ENCODE measurements around the gene GGT5.

Gene GGT5

DNA sequence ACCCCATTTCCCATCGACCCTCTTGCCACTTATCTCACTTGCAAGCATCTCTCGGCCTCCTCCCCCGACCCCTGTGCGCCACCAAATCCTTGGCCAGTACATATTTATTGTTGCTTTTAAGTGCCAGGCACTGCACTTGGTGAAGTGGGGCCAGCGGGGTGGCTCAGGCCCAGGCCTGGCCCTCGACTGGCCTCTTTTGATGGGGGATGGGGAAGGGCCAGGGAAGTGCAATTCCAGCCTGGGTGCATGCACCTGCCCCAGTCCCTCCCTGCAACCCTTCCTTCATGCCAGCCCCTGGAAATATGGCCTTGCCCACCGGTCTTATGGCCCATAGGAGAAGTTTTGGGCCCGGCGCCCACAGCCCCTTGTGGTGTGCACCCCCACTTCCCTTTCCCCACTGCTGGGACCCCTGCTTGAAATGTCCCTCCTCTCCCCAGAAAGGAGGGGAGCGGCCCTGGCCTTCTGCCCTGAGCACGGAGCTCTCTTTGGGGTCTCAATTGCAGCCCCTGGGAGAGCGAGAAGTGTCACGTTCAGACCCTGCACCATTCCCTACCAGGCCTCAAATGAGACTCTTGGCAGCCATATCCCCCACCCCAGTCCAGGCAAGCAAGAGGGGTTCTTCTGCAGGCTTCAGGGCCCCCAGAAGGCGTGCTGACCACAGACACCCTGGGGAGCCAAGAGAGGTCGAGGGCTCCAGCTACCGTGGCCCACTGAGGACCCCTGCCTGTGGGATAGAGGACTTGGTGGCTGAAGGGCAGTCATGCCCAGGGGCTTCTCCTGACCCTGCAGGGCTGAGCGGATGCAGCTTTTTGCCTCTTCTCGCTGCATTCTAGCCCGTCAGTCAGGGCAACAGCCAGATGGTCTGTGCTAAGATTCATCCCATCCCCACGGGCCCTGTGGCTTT is 62.6 kb downstream of the GGT5 start:
- Histone ChIP-seq H3K9me2 (replicated peaks; ENCODE audit: insufficient read depth, low read length) (no peaks in the 10 kb centered on the region), H4K20me1 (ENCODE audit: insufficient read depth, low read length) (no peaks in the 10 kb centered on the region), H2AFZ (ENCODE audit: low read length) (no peak overlapping the region), H3F3A (ENCODE audit: insufficient read depth, low read length) (no peaks in the 10 kb centered on the region), H3K27ac (ENCODE audit: low read length) (no peak overlapping the region), H3K27me3 (replicated peaks; ENCODE audit: insufficient read depth, low read length) (peaks cover 4% of the 10 kb centered on the region; the same call in 1 of the 2 replicates), H3K4me2 (ENCODE audit: low read depth, low read length) (no peak overlapping the region), H3K4me1 (ENCODE audit: low read length) (no peaks in the 10 kb centered on the region), H3K79me2 (ENCODE audit: low read length) (no peaks in the 10 kb centered on the region), H3K4me3 (ENCODE audit: low read length) (no peak overlapping the region), H3K9me3 (replicated peaks; ENCODE audit: insufficient read depth, low read length) (no peaks in the 10 kb centered on the region), H3K36me3 (replicated peaks; ENCODE audit: insufficient read depth, low read length) (no peaks in the 10 kb centered on the region), H3K9ac (ENCODE audit: low read length) (no peak overlapping the region)
- DNase-seq: no peak
- TF ChIP-seq, protein P1, sequence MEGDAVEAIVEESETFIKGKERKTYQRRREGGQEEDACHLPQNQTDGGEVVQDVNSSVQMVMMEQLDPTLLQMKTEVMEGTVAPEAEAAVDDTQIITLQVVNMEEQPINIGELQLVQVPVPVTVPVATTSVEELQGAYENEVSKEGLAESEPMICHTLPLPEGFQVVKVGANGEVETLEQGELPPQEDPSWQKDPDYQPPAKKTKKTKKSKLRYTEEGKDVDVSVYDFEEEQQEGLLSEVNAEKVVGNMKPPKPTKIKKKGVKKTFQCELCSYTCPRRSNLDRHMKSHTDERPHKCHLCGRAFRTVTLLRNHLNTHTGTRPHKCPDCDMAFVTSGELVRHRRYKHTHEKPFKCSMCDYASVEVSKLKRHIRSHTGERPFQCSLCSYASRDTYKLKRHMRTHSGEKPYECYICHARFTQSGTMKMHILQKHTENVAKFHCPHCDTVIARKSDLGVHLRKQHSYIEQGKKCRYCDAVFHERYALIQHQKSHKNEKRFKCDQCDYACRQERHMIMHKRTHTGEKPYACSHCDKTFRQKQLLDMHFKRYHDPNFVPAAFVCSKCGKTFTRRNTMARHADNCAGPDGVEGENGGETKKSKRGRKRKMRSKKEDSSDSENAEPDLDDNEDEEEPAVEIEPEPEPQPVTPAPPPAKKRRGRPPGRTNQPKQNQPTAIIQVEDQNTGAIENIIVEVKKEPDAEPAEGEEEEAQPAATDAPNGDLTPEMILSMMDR (IDR thresholded peaks at IDR 0.05; ENCODE audit: low read length): no peak; the same call in 1 of the 2 replicates
- TF ChIP-seq EZH2 (optimal IDR thresholded peaks at IDR 0.05; ENCODE audit: low read depth, low read length) (no peak), EZH2phosphoT487 (IDR thresholded peaks at IDR 0.05; ENCODE audit: low read length) (no peak)

DNA sequence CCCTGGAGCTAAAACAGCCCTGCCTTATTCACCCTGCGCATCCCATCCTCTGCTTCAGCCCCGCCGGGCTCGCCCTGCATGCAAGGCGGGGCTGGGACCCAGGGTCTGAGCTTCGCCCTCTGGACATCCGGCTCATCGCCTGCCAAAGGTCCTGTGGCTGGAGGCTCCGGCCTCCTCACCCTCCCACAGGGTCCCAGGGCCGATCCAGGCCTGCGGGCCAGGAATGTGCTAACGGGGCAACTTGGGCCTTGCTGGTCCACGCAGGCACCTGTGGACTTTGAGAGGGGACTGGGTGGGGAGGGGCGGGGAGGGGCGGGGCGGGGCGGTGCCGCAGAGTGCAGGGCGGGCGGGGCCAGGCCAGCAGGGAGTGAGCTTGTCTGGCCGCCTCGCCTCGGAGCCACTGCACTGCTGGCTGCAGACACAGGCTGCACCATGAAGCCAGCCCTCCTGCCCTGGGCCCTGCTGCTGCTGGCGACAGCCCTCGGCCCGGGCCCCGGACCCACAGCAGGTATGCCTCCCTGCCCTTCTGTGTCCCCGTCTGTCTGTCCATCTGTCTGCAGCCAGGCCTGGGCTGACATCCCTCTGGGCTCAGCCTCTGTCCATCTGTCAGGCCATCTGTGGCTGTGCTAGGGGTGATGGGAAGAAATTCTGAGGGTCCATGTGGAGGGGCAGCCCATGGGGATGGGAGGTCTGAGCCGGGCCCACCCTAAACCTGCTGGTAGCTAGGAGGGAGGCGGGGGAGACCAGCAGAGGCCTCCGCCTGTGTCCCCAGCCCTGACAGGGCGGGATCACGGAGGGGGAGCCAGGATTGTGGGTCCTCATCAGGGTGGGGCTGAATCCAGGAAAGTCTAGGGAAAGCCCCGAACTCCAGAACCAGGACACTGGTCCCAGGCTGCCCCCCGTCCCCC is 63.5 kb downstream of the GGT5 start, which contains the start of gene SUSD2:
Gene SUSD2, plus strand, starts transcription at position 400 of the 908 bp plus-strand sequence. Its CDS starts 33 bp downstream, at position 433.
- H3K27me3 ChIP-seq (replicated peaks; ENCODE audit: insufficient read depth, low read length): no peaks in the 10 kb centered on the region
- H4K20me1 ChIP-seq (ENCODE audit: insufficient read depth, low read length): no peaks in the 10 kb centered on the region
- H3K79me2 ChIP-seq (ENCODE audit: low read length): no peaks in the 10 kb centered on the region
- H2AFZ ChIP-seq (ENCODE audit: low read length): no peak within 1 kb of the TSS
- no peaks in the 10 kb centered on the region for H3K9me2 ChIP-seq (replicated peaks; ENCODE audit: insufficient read depth, low read length)
- H3K4me2 ChIP-seq (ENCODE audit: low read depth, low read length): no peak within 1 kb of the TSS
- no peaks in the 10 kb centered on the region for H3F3A ChIP-seq (ENCODE audit: insufficient read depth, low read length)
- H3K4me3 ChIP-seq (ENCODE audit: low read length): no peak within 1 kb of the TSS
- no peak for DNase-seq
- no peaks in the 10 kb centered on the region for H3K9me3 ChIP-seq (replicated peaks; ENCODE audit: insufficient read depth, low read length)
- no peak within 1 kb of the TSS for H3K9ac ChIP-seq (ENCODE audit: low read length)
- H3K27ac ChIP-seq (ENCODE audit: low read length): no peak within 1 kb of the TSS
- H3K36me3 ChIP-seq (replicated peaks; ENCODE audit: insufficient read depth, low read length): no peaks in the 10 kb centered on the region
- TF ChIP-seq, protein P1 (IDR thresholded peaks at IDR 0.05; ENCODE audit: low read length): no peak
- no peak for TF ChIP-seq EZH2 (optimal IDR thresholded peaks at IDR 0.05; ENCODE audit: low read depth, low read length)
- no peak for TF ChIP-seq EZH2phosphoT487 (IDR thresholded peaks at IDR 0.05; ENCODE audit: low read length)
- no peaks in the 10 kb centered on the region for H3K4me1 ChIP-seq (ENCODE audit: low read length)

DNA sequence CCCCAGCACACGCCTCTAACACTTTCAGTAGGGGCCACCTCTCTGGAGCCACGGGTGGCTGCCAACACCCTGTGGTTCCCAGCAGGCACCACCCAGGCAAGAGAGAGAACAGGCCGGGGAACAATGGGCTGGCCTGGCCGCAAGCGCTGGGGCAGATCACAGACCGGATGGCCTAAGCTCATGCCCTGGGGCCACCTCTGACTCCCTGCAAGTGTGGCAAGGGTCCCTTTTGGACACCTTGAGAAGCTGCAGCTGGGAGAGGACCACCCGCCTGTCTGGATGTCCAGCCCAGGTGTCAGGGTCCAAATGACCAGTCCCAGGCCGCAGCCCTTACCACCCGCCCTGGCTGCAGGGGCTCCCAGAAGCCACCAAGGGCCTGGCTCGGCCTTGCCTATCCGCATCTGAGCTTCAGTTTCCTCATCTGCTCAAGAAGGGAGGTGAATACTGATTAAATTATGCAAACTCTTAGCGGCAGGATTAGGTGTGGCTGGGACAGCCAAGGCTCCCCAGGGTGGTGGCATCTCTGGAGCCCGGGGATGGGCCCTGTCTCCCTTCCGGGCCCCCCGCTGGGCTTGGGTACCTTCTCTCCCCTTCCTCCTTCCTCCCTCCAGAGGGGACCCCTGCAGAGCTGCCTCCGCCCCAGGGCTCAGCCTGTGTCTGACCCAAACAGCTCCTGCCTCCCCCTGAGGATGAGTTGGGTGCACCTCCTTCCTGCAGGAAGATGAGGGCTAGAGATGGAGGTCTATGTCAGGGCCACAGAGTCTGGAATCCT is 64.4 kb downstream of the GGT5 start:
- no peak overlapping the region for H3K27ac ChIP-seq (ENCODE audit: low read length)

More for the DNA sequence above, 64.4 kb downstream of the GGT5 start:
- H3K9me2 ChIP-seq (replicated peaks; ENCODE audit: insufficient read depth, low read length): no peaks in the 10 kb centered on the region
- no peak for DNase-seq
- TF ChIP-seq, protein P1 (IDR thresholded peaks at IDR 0.05; ENCODE audit: low read length): no peak
- TF ChIP-seq EZH2 (optimal IDR thresholded peaks at IDR 0.05; ENCODE audit: low read depth, low read length) (no peak), EZH2phosphoT487 (IDR thresholded peaks at IDR 0.05; ENCODE audit: low read length) (no peak)
- H3K9ac ChIP-seq (ENCODE audit: low read length): no peak overlapping the region
- no peaks in the 10 kb centered on the region for H3K27me3 ChIP-seq (replicated peaks; ENCODE audit: insufficient read depth, low read length)
- H3K4me1 ChIP-seq (ENCODE audit: low read length): no peaks in the 10 kb centered on the region
- H3K9me3 ChIP-seq (replicated peaks; ENCODE audit: insufficient read depth, low read length): no peaks in the 10 kb centered on the region
- no peaks in the 10 kb centered on the region for H3K36me3 ChIP-seq (replicated peaks; ENCODE audit: insufficient read depth, low read length)
- H3K79me2 ChIP-seq (ENCODE audit: low read length): no peaks in the 10 kb centered on the region
- H4K20me1 ChIP-seq (ENCODE audit: insufficient read depth, low read length): no peaks in the 10 kb centered on the region
- H3F3A ChIP-seq (ENCODE audit: insufficient read depth, low read length): no peaks in the 10 kb centered on the region
- no peak overlapping the region for H2AFZ ChIP-seq (ENCODE audit: low read length)
- no peak overlapping the region for H3K4me2 ChIP-seq (ENCODE audit: low read depth, low read length)
- no peak overlapping the region for H3K4me3 ChIP-seq (ENCODE audit: low read length)

All from MM.1S (cell line).